Measurements from ENCODE around the gene HPGD.

The HPGD gene

GRCh38 chr4:174475528-174475927 is 46.8 kb downstream of the HPGD start:
- no peak for TF ChIP-seq CTCF (IDR thresholded peaks at IDR 0.05; ENCODE audit: extremely low read depth, missing control alignments)
- no peak for DNase-seq (ENCODE audit: low spot score)

GRCh38 chr4:174474457-174475075 is 47.7 kb downstream of the HPGD start:
- DNase-seq (ENCODE audit: low spot score) = no peak
- no peak for TF ChIP-seq CTCF (IDR thresholded peaks at IDR 0.05; ENCODE audit: extremely low read depth, missing control alignments)

GRCh38 chr4:174467107-174467506 is 55.2 kb downstream of the HPGD start:
- no peak for DNase-seq (ENCODE audit: low spot score)
- TF ChIP-seq CTCF (IDR thresholded peaks at IDR 0.05; ENCODE audit: extremely low read depth, missing control alignments) = no peak

GRCh38 chr4:174464949-174465348 is 57.3 kb downstream of the HPGD start:
- no peak for TF ChIP-seq CTCF (IDR thresholded peaks at IDR 0.05; ENCODE audit: extremely low read depth, missing control alignments)
- DNase-seq (ENCODE audit: low spot score) = no peak

- no peak for DNase-seq (ENCODE audit: low spot score)
Measured at GRCh38 chr4:174461466-174462106, 60.7 kb downstream of the HPGD start.

GRCh38 chr4:174460684-174461083 is 61.6 kb downstream of the HPGD start:
- TF ChIP-seq CTCF (IDR thresholded peaks at IDR 0.05; ENCODE audit: extremely low read depth, missing control alignments) = no peak
- DNase-seq (ENCODE audit: low spot score) = no peak

More at GRCh38 chr4:174461466-174462106, 60.7 kb downstream of the HPGD start:
- no peak for TF ChIP-seq CTCF (IDR thresholded peaks at IDR 0.05; ENCODE audit: extremely low read depth, missing control alignments)

GRCh38 chr4:174457468-174457867 is 64.8 kb downstream of the HPGD start:
- no peak for DNase-seq (ENCODE audit: low spot score)
- TF ChIP-seq CTCF (IDR thresholded peaks at IDR 0.05; ENCODE audit: extremely low read depth, missing control alignments) = no peak
